Stimulated activated CD8-positive, alpha-beta memory T cell treated with anti-CD3 and anti-CD28 coated beads, Interleukin-4, amount 100 ng/mL, for 1 hour (primary cell): ENCODE results near the gene PABPC5.

Experiments
- DNase-seq, 2 donors: peaks; one replicate each; pipeline ENCODE4 v3.0.0-alpha.2; 2020; ENCODE audit warnings: low read depth in 2 of 2, low spot score in 1 of 2

The PABPC5 gene

DNA sequence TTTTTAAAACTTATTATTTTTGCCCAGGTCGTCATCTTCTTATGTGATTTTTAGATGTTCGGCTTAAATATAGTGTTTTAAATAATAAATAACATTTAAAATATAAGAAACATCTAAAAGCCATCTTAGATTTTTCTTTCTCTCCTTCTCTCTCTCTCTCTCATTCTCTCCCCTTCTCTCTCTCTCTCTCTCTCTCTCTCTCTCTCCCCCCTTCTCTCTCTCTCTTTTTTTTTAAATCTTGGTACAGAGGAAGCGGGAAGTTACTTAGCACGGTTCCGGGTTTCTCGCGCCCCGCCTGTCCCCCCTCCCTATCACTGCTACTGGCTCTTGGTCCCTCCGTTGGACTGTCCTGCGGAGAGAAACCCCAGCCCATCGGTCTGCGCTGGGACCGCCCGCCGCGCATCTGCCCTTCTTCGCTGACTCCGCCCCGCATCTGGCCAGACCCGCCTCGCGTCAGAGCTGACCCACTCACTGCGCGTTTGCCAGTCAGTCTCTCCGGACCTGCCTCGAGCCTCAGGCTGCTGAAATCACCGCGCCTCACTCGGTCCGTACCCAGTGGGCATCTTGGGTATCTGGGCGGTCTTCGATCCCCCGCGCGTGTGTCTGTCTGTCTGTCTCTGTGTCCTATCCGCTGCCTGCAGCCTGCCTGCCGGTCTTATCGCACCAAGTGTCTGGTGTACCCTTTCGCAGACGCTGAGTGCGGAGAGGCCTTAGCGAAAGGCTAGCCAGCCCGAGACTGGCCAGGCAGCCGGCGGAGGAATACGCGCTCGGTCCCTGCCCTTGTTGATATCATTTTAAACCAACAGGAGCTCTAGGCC lies at the start of gene PABPC5:
Gene PABPC5, plus strand, starts transcription at position 489 of the 818 bp plus-strand sequence. CDS start 739 bp downstream, outside the sequence.
- no peak for DNase-seq

- no peak for DNase-seq
Measured at GRCh38 chrX:91389026-91389425, 45.6 kb upstream of the PABPC5 start.

GRCh38 chrX:91414713-91415112 lies 19.9 kb upstream of the PABPC5 start:
- no peak for DNase-seq

DNA sequence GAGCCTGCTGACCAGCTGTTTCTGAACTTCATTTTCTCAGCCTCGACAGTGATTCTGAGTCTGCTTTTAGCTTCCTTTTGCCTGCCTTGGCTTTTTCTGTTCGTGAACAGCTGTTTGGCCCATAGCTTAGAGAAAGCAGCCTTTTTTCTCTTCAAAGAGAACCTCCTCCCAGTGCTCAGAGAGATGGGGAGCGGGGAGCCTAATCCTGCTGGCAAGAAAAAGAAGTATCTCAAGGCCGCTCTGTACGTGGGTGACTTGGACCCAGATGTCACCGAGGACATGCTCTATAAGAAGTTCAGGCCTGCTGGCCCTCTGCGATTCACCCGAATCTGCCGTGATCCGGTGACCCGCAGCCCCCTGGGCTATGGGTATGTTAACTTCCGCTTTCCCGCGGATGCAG lies 756 bp downstream of the PABPC5 start:
- no peak for DNase-seq
